NCI-H1048 (cell line): ENCODE data around the gene APLF.
"Not testable (repeated sequence)": the region's sequence is repeated elsewhere in the genome, so short reads cannot be mapped to it uniquely, and the experiment has no call there.

Source experiments
- DNase-seq: peaks from one replicate; lab custom pipeline; 2025; lab: John Stamatoyannopoulos, UW

Gene APLF

DNA sequence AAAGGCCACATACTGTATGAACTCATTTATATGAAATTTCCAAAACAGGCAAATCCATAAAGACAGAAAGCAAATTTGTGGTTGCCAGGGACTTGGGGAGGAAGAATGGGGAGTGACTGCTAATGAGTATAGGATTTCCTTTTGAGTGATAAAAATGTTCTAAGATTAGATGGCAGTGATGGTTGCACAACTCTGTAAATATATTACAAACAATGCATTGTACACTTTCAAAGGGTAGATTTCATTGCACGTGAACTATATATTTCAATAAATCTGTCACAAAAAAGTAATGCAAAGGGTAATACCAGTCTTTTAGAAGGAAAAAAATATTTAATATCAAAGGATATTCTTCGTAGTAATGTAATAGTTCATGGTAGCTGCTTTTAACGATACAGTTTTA, 112.3 kb downstream of the APLF start:
- DNase-seq, result no peak

DNA sequence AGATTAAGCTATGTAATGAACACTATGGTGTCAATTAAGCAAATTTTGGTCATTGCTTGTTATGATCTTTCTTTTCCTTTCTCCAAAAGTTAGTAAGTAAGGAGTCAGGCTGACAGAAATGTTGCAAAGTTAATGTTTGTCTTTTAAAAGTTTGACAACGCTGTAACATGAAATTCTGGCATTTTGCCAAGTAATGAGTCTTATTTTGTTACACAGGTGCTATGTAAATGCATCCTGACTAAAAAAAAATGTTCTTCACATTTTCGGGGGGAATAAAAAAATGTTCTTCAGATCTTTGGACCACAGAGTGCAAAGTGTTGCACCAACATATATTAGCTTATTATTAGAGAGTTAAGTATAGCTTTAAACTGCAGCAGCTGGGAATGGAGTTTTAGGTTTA, 121.2 kb downstream of the APLF start:
- no peak for DNase-seq

DNA sequence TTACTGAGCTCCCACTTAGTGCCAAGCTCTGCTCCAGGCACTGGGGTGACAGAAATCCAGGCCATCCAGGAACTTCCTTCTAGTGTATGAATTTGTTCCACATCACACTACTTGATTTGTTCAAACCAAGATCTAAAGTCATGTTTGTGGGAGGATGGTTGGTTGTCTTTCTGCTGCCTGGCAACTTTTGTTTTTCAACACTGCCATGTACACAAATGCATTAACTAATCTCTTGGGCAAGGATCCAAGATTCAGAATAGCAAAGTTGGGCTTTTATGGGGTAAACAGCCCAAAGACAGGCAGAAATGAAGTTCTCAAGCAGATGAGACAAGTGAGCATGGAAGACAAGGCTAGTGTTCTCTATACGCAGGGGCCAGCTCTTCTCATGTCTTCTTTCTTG, 122.6 kb downstream of the APLF start:
- DNase-seq, result no peak

DNA sequence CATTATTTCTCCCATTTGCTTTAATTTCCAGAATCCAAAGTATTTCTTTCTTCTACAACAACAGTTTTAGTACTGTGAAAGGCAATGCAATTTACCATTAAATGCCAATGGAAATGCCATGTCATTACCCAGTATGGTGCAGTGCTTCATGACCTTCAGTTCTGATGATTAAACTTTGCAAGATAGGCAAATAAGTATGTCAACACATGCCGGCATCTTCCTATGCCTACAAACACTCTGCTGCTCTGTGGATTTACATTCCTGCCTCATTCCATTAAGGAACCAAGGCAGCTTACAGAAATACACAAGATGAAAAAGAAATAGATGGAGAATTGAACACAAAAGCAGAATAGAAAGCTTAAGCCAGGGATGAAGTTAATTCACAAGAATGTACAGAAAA, 123.3 kb downstream of the APLF start:
- no peak for DNase-seq

DNA sequence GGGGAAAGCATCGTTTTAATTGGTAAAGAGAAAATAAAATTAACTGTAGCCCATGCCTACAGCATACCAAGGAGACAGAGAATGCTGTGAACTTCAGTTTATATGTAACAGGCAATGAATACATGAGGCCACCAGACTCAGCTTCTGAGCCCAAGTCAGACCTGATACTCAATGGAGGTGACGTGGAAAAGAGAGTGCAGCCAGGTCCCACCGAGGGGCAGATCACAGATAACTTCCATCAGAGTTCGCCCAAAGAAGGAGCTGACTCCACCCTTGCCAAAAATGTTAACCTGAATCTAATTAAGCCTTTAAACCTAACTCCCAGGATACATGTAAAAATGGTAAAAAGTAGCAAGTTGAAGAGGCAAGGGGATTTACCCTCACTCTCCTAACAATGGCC, 123.8 kb downstream of the APLF start:
- no peak for DNase-seq

DNA sequence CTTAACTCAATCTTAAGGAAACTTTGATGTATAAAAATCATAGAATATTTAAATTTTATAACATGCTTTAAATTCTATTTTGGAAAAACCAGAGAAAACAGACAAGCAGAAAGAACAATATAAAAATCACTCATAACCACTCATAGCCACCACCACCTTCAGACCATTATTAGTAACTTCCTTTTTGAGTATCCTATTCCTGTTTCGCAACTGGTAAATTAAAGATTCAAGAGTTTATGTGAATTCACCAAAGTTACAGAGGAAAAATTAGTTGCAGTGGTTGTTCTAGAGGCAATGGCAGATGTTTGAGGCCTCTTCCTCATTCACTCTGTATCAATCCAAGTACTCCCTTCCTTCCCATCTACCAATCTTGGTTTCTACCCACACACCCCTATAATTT, 126.7 kb downstream of the APLF start:
- DNase-seq, result no peak

DNA sequence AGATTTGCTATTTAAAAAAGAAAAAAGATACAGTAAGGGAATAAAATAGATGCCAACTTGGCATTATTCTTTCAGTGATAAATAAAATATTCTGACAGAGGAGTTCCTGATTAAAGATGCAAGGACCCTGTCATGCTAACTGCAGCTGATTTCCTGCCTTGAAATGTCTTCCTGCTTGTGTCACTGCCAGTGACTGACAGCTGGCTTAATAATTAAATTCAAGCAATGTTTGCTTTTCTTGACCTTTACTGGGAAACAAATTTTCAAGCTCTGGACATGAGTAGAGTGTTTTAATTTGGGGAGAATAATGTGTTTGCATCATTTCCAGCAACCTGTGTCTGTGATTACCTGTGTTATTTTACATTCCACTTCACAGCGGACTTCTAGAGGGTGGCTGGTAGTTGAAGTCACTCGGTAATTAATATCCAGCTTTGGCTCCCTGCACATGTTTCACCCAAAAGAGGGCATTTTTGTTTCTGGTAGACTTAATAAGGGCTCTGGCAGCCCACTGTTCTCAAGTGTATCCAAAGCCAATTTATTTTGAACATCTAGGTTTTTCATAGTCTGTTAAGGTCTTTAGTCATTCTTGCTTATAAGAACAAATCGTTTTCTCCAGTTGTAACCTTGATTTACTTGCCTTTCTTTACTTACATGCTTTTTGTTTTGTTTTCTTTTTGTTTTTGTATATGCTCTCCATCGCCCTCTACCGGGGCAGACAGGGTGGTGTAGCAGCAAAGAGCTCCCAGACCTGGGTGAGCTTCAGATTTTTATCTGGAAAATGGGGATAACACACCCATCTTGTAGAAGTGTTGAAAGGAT, 127.5 kb downstream of the APLF start:
- peak; percentile 8 for DNase-seq

DNA sequence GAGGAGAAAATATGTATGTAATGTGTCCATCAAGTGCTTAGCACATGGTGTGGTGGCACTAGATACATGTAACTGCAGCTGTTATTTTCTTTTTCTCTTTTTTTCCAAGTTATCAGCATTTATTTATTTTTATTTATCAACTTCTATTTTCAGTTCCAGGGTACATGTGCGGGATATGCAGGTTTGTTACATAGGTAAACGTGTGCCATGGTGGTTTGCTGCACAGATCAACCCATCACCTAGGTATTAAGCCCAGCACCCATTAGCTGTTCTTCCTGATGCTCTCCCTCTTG, 128.1 kb downstream of the APLF start:
- DNase-seq, result not testable (repeated sequence)

DNA sequence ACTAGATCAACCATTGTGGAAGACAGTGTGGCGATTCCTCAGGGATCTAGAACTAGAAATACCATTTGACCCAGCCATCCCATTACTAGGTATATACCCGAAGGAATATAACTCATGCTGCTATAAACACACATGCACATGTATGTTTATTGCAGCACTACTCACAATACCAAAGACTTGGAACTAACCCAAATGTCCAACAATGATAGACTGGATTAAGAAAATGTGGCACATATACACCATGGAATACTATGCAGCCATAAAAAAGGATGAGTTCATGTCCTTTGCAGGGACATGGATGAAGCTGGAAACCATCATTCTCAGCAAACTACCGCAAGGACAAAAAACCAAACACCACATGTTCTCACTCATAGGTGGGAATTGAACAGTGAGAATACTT, 133.1 kb downstream of the APLF start:
- DNase-seq, result not testable (repeated sequence)

DNA sequence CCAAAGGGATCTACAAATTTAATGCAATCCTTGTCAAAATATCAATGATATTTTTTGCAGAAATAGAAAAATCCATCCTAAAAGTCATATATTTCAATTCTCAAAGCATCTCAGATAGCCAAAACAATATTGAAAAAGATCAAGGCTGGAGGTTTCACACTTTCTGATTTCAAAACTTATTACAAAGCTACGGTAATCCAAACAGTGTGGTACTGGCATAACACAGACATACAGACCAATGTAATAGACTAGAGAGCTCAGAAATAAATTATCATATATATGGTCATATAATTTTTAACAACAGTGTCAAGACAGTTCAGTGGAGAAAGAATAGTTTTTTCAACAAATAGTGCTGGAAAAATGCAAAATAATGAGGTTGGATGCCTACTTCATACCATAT, 135.7 kb downstream of the APLF start:
- DNase-seq, result no peak

DNA sequence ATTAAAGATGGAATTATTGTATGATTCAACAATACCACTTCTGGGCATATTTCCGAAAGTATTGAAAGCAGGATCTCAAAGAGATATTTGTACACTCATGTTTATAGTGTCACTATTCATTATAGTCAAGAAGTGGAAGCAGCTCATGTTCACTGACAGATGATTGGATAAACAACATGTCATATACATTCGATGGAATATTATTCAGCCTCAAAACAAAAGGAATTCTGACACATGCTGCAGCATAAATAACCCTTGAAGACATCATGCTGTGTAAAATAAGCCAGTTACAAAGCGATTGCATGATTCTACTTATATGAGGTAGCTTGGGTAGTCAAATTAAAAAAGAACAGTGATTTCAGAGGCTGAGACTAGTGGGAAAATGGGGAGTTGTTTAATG, 136.7 kb downstream of the APLF start:
- DNase-seq, result no peak

DNA sequence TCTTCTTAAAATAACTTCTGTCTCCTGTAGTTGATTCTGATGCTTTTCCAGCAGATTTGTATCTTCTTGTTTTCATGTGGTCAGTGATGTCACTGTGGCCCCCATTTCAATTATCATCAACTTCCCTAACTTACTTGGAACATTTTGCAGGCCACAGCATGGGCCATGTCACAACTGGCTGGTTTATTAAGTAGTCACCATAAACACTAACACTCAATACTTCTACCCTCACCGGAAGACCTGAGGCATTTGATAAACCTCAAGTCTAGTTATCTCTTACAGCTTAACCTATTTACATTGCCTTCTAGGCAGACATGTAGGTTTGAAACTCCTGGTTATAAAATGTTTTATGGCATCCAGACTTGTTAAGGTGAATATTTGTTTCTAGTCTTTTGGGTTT, 138.6 kb downstream of the APLF start:
- no peak for DNase-seq

DNA sequence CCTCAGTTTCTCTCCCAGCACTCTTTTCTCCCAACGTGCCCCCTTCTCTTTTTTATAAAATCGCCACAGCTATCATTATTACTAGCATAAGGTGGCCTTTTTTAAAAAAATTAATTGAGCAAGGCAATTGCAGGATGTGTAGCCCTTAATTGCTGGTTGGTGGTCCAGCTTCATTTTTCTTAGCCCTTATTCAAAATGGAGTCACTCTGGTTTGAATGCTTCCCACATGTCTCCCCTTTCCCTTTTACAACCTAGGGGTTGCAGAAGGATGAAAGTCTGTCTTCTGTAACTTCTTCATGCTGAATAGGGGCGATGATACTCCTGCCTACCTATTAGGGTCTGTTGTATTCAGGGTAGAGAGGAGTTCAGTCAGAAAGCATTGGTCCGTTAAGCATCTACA, 139.4 kb downstream of the APLF start:
- DNase-seq, result no peak

DNA sequence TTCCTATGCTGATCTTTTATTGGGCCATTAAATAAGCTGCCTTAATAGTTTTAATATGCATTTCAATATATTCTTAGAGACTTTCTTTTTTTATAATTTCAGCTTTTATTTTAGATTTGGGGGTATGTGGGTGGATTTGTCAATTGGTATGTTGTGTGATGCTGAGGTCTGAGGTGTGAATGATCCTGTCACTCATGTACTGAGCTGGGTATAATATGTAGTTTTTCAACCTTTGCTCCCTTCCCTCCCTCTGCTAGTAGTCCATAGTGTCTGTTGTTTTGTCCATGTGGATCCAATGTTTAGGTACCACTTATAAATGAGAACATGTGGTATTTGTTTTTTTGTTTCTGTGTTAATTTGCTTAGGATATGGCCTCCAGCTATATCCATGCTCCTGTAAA, 140.5 kb downstream of the APLF start:
- no peak for DNase-seq

DNA sequence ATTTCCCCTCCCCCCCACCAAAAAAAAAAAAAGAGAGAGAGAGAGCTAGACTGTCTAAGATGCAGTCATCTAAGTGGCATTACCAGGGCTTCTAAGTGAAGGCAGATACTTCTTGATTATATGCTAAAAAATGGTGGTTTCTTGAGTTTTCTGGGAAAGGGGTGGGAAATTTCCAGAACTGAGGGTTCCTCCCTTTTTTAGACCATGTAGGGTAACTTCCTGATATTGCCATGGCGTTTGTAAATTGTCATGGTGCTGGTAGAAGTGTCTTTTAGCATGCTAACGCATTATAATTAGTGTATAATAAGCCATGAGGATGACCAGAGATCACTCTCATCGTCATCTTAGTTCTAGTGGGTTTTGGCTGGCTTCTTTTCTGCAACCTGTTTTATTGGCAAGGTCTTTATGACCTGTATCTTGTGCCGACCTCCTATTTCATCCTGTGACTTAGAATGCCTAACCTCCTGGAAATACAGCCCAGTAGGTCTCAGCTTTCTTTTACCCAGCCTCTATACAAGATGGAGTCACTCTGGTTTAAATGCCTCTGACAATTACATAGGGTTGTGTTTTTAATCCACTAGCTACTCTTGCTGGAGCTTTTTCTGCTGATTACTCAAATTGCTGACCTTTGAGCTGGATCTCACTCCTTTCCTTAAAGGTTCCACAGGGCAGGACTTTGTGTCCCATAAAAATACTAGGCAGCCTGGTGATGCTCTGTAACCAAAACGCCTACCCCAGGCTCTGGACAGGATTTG, 145.6 kb downstream of the APLF start:
- DNase-seq, result no peak

DNA sequence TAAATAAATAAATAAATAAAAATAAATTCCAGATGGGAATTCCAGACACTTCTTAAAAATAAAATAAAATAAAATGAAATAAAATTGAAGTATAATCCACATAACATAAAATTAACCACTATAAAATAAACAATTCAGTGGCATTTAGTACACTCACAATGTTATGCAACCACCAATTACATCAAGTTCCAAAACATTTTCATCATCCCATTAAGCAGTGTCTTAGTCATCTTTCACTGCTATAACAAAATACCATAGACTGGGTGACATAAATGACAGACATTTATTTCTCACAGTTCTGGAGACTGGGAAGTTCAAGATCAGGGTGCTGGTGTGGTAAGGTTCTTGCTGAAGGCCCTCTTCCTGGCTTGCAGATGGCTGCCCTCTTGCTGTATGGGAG, 153.4 kb downstream of the APLF start:
- DNase-seq, result no peak

DNA sequence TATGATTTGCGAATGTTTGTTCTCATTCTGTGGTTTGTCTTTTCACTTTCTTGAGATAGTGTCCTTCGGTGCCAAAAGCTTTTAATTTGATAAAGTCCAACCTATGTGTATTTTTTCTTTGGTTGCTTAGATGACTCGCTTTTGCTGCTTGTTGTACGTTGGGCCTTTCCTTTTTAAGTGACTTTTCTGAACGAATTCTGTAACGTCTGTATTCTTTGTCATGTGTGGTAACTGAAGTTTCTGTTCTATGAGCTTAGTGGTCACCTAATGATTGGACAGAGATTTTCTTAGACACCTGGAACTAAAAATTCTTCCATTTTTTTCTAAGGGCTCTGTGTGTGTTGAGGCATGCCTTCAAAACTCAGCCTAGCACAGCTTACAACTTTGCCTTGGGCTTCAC, 156.4 kb downstream of the APLF start:
- no peak for DNase-seq

DNA sequence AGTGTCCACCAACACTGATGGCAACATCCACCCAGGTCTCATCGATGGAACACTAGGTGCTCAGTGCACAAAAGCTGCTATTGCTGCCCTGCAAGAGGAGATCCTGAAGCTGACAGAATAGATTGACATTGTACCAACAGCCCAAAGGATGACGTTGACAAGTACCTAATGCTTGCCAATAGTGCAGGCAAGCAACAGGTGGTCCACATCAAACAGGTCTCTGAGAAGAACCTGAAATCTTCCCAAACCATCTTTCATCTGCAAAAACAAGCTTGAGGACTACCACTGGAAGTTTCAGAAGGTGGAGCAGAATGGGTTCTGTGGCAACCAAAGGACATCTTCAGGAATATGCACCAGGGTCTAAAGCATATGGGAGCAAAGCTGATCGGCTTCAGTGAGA, 160.2 kb downstream of the APLF start:
- DNase-seq, result no peak
